GM21390 (cell line): ENCODE results near the gene CNTN2.
A peak's percentile ranks its signal among the peaks of the same experiment; 100 is the strongest.

Experiments used
- ATAC-seq: cut with Tn5 transposase; IDR thresholded peaks from one replicate; pipeline ENCODE4 v1.9.1; 2021; ENCODE audit not compliant: unreplicated experiment

CNTN2 gene

GRCh38 chr1:205111354-205111753 lies 68.3 kb downstream of the CNTN2 start:
- no peak for ATAC-seq

GRCh38 chr1:205118752-205119151 lies 75.7 kb downstream of the CNTN2 start:
- ATAC-seq, result no peak

- ATAC-seq, result peak; percentile 93
These were observed 78.9 kb downstream of the CNTN2 start, which contains the start of gene RBBP5 for GRCh38 chr1:205121660-205122488. Gene RBBP5, minus strand, starts transcription at chr1:205121978. Its CDS starts 105 bp downstream, at chr1:205121873.

- no peak for ATAC-seq
These were observed 79.5 kb downstream of the CNTN2 start for GRCh38 chr1:205122489-205122882.

GRCh38 chr1:205124726-205125125 lies 81.7 kb downstream of the CNTN2 start:
- no peak for ATAC-seq

- no peak for ATAC-seq
These were observed 84.6 kb downstream of the CNTN2 start for GRCh38 chr1:205127646-205128045.
